CD14-positive monocyte (primary cell): Measurements from ENCODE around the gene WDR6. TPM values are rescaled to one million over a fixed set of nuclear protein-coding genes. Genes with fewer than 3 reads are reported as not detected.

ENCODE experiments used
- DNase-seq, 3 donors: peaks; one replicate each; pipeline ENCODE4 v3.0.0-alpha.2; 2011 to 2022
- H2AFZ ChIP-seq: 2 replicates; pipeline ENCODE4 v1.6.0; 2012; ENCODE audit warnings: mild to moderate bottlenecking, low read depth, low read length, inconsistent platforms; ENCODE audit not compliant: insufficient read depth, poor library complexity, severe bottlenecking
- H3K27ac ChIP-seq, 2 donors: 1 replicate in 1 of 2; 2 replicates in 1 of 2; pipeline ENCODE4 v1.5.1; 2012 to 2013; ENCODE audit warnings: low read length in 2 of 2, control low read depth in 1 of 2, inconsistent platforms in 1 of 2, low read depth in 1 of 2, mild to moderate bottlenecking in 1 of 2
- H3K27me3 ChIP-seq, 2 donors: one replicate each; pipeline versions ENCODE4 v1.6.0 to v1.6.1; 2011 to 2013; ENCODE audit warnings: low read length in 2 of 2; ENCODE audit not compliant: control insufficient read depth in 2 of 2, insufficient read depth in 2 of 2
- H3K36me3 ChIP-seq, 2 donors: replicated peaks in 1 of 2; 1 replicate in 1 of 2; 2 replicates in 1 of 2; pipeline versions ENCODE4 v1.5.1 to v1.6.1; 2012 to 2013; ENCODE audit warnings: low read length in 2 of 2, control low read depth in 1 of 2, inconsistent platforms in 1 of 2, mild to moderate bottlenecking in 1 of 2; ENCODE audit not compliant: insufficient read depth in 2 of 2, control insufficient read depth in 1 of 2
- H3K4me1 ChIP-seq, 2 donors: 1 replicate in 1 of 2; 2 replicates in 1 of 2; pipeline versions ENCODE4 v1.5.1 to v1.6.1; 2012 to 2013; ENCODE audit warnings: low read length in 2 of 2, control low read depth in 1 of 2, inconsistent platforms in 1 of 2, mild to moderate bottlenecking in 1 of 2, moderate library complexity in 1 of 2; ENCODE audit not compliant: insufficient read depth in 2 of 2, control insufficient read depth in 1 of 2
- H3K4me2 ChIP-seq: replicated peaks from 2 replicates; pipeline ENCODE3; 2012; ENCODE audit warnings: low read length, moderate library complexity, mild to moderate bottlenecking; ENCODE audit not compliant: poor library complexity, severe bottlenecking; ENCODE audit errors: extremely low read depth
- H3K4me3 ChIP-seq, 3 experiments: fragments of 200-600 bp in 1 of 3; sonication (generic) in 1 of 3; replicated peaks in 1 of 3; 1 replicate in 2 of 3; 2 replicates in 1 of 3; pipeline ENCODE4 v1.5.1; 2011 to 2013; ENCODE audit warnings: low read length in 3 of 3, mild to moderate bottlenecking in 3 of 3, control low read depth in 2 of 3, low read depth in 2 of 3, inconsistent platforms in 1 of 3, moderate library complexity in 1 of 3
- H3K79me2 ChIP-seq: 2 replicates; pipeline ENCODE4 v1.6.0; 2012; ENCODE audit warnings: mild to moderate bottlenecking, control low read depth, inconsistent platforms, low read length, moderate library complexity; ENCODE audit not compliant: insufficient read depth
- H3K9ac ChIP-seq: 2 replicates; pipeline ENCODE4 v1.6.0; 2017; ENCODE audit warnings: low read length, mild to moderate bottlenecking; ENCODE audit not compliant: insufficient read depth, poor library complexity, severe bottlenecking
- H3K9me3 ChIP-seq, 2 donors: replicated peaks in 1 of 2; 1 replicate in 1 of 2; 2 replicates in 1 of 2; pipeline versions ENCODE4 v1.5.1 to v1.6.1; 2012 to 2013; ENCODE audit warnings: low read length in 2 of 2, control low read depth in 1 of 2; ENCODE audit not compliant: control insufficient read depth in 1 of 2, insufficient read depth in 1 of 2
- H4K20me1 ChIP-seq: 2 replicates; pipeline ENCODE4 v1.6.0; 2012; ENCODE audit warnings: mild to moderate bottlenecking, low read length, control low read depth, moderate library complexity; ENCODE audit not compliant: insufficient read depth
- H3K27ac Mint-ChIP-seq, 7 donors: one replicate each; pipeline ENCODE4 v1.8.0; 2020; ENCODE audit warnings: mild to moderate bottlenecking in 7 of 7, mixed read lengths in 7 of 7, moderate library complexity in 6 of 7, inconsistent platforms in 2 of 7
- H3K27me3 Mint-ChIP-seq, 3 donors: one replicate each; pipeline ENCODE4 v1.8.0; 2021 to 2022; ENCODE audit warnings: low read depth in 3 of 3, mild to moderate bottlenecking in 3 of 3, mixed read lengths in 3 of 3, moderate library complexity in 3 of 3, inconsistent platforms in 1 of 3
- H3K36me3 Mint-ChIP-seq, 2 donors: one replicate each; pipeline ENCODE4 v1.8.0; 2020; ENCODE audit warnings: mixed read lengths in 2 of 2, inconsistent platforms in 1 of 2, mild to moderate bottlenecking in 1 of 2
- H3K4me1 Mint-ChIP-seq: one replicate; pipeline ENCODE4 v1.8.0; 2020; ENCODE audit warnings: mild to moderate bottlenecking, mixed read lengths
- H3K4me3 Mint-ChIP-seq, 2 donors: one replicate each; pipeline ENCODE4 v1.8.0; 2020; ENCODE audit warnings: mild to moderate bottlenecking in 2 of 2, mixed read lengths in 2 of 2, moderate library complexity in 1 of 2
- H3K9me3 Mint-ChIP-seq, 7 donors: one replicate each; pipeline ENCODE4 v1.8.0; 2020 to 2022; ENCODE audit warnings: mixed read lengths in 7 of 7, mild to moderate bottlenecking in 6 of 7, moderate library complexity in 6 of 7, inconsistent platforms in 2 of 7
- CTCF ChIP-seq: fragments of 200-600 bp; IDR thresholded peaks from one replicate; pipeline ENCODE4 v1.8.0; 2022; ENCODE audit warnings: antibody characterized with exemption, mild to moderate bottlenecking
- WGBS: methylation state at CpG from one replicate; pipeline ENCODE4 v1.1.5; 2013; ENCODE audit warnings: missing lambda C conversion rate; ENCODE audit not compliant: insufficient coverage; 5-methylcytosine and 5-hydroxymethylcytosine counted together
- intact Hi-C, 2 donors: fragments of 100-400 bp; cut with micrococcal nuclease; formaldehyde crosslinking; loops; one replicate each; pipeline versions ENCODE4 v1.15.0 to v1.15.1; 2023
- polyA plus RNA-seq, 3 donors: library from polyadenylated mRNA; depleted of rRNA in 1 of 3; unstranded in 2 of 3; stranded (reverse) in 1 of 3; fragments of 300-500 nt in 2 of 3; fragments of >200 nt in 1 of 3; fragmentation: Illumina TruSeq in 2 of 3; gene quantifications; 1 replicate in 2 of 3; 2 replicates in 1 of 3; pipeline ENCODE4 v1.2.3, GENCODE V29; 2012 to 2021

The WDR6 gene
- polyA plus RNA-seq, 3 donors, result 30.6 to 103 (median 46.3) TPM

GRCh38 chr3:49025793-49026520 is 18.8 kb downstream of the WDR6 start:
- intact Hi-C loops, result no loop called here
- Histone ChIP-seq H2AFZ (no peak overlapping the region), H3K4me3 (no peak overlapping the region), H3K36me3 (peaks cover 42 to 51% of the 10 kb centered on the region in 2 donors), H3K79me2 (peaks cover 55% of the 10 kb centered on the region), H3K4me1 (peaks cover 26 to 33% of the 10 kb centered on the region in 2 donors), H3K27me3 (no peaks in the 10 kb centered on the region), H4K20me1 (no peaks in the 10 kb centered on the region), H3K9me3 (no peaks in the 10 kb centered on the region), H3K4me2 (no peak overlapping the region), H3K9ac (no peak overlapping the region), H3K27ac (peak overlapping the region in 1 of 2 donors; percentile 12)
- H3K4me3 Mint-ChIP-seq, result no peak overlapping the region
- TF ChIP-seq CTCF, result no peak
- WGBS, result no CpG with 5 or more reads among the region's 8 CpGs
- H3K9me3 Mint-ChIP-seq, result no peaks in the 10 kb centered on the region
- no peak for DNase-seq
- H3K4me1 Mint-ChIP-seq, result peaks cover 34% of the 10 kb centered on the region
- peaks cover 44% of the 10 kb centered on the region in 2 donors for H3K36me3 Mint-ChIP-seq
- peak overlapping the region in 3 of 7 donors; percentile 3 to 73 (median 57) for H3K27ac Mint-ChIP-seq
- H3K27me3 Mint-ChIP-seq, result peaks cover 0 to 2% (median 0%) of the 10 kb centered on the region in 3 donors

GRCh38 chr3:49026536-49026935 is 19.3 kb downstream of the WDR6 start:
- intact Hi-C loops, result no loop called here
- H3K4me1 ChIP-seq, result peaks cover 26 to 33% of the 10 kb centered on the region in 2 donors
- H3K36me3 Mint-ChIP-seq, result peaks cover 48 to 50% of the 10 kb centered on the region in 2 donors
- H3K27me3 Mint-ChIP-seq, result no peaks in the 10 kb centered on the region
- no peak overlapping the region for H3K9ac ChIP-seq
- H3K36me3 ChIP-seq, result peaks cover 46 to 57% of the 10 kb centered on the region in 2 donors
- H3K4me3 Mint-ChIP-seq, result no peak overlapping the region
- no peak for DNase-seq
- peaks cover 51% of the 10 kb centered on the region for H3K79me2 ChIP-seq
- H3K9me3 ChIP-seq, result no peaks in the 10 kb centered on the region
- peak overlapping the region in 1 of 2 donors; percentile 11 for H3K27ac ChIP-seq
- H4K20me1 ChIP-seq, result no peaks in the 10 kb centered on the region
- WGBS, result no CpG with 5 or more reads among the region's 3 CpGs
- no peak for TF ChIP-seq CTCF
- H3K4me3 ChIP-seq, result no peak overlapping the region
- peak overlapping the region in 2 of 7 donors; percentile 57 to 73 for H3K27ac Mint-ChIP-seq
- peaks cover 34% of the 10 kb centered on the region for H3K4me1 Mint-ChIP-seq
- no peak overlapping the region for H2AFZ ChIP-seq
- H3K4me2 ChIP-seq, result no peak overlapping the region
- no peaks in the 10 kb centered on the region for H3K27me3 ChIP-seq
- H3K9me3 Mint-ChIP-seq, result no peaks in the 10 kb centered on the region
